H1 (cell line): ENCODE results near the gene PCDHGB7. TPM values are rescaled to one million over a fixed set of nuclear protein-coding genes. Genes with fewer than 3 reads are reported as not detected.

Source experiments
- CTCF ChIA-PET: fragments of 300-600 bp; sonication (Branson Sonifier 250); formaldehyde crosslinking; loops from one replicate; lab custom pipeline; 2021; ENCODE audit not compliant: partially characterized antibody; lab: Charles Lee
- POLR2A ChIA-PET: fragments of 300-600 bp; sonication (Branson Sonifier 250); formaldehyde crosslinking; loops from one replicate; lab custom pipeline; 2021; ENCODE audit warnings: inconsistent platforms; ENCODE audit not compliant: partially characterized antibody; lab: Charles Lee
- DNase-seq, 2 experiments: peaks; one replicate each; pipeline versions ENCODE4 v3.0.0 to v3.0.0-alpha.2; 2010 to 2022; ENCODE audit warnings: low spot score in 2 of 2, low read depth in 1 of 2, mixed read lengths in 1 of 2
- FAIRE-seq: peaks from 2 replicates; lab custom pipeline; 2011; peaks lifted over from hg19 to GRCh38; lab: Jason Lieb, UNC
- H2AFZ ChIP-seq: 2 replicates; pipeline ENCODE4 v1.8.1; 2012; ENCODE audit warnings: low read length, inconsistent platforms
- H2AK5ac ChIP-seq: 2 replicates; pipeline ENCODE4 v1.6.1; 2013; ENCODE audit warnings: low read depth, low read length
- H2BK120ac ChIP-seq: replicated peaks from 2 replicates; pipeline ENCODE3; 2013; ENCODE audit warnings: low read depth, low read length, inconsistent platforms
- H2BK12ac ChIP-seq: 2 replicates; pipeline ENCODE4 v1.6.1; 2013; ENCODE audit warnings: low read depth, low read length
- H2BK15ac ChIP-seq: 2 replicates; pipeline ENCODE4 v1.6.1; 2013; ENCODE audit warnings: low read length
- H2BK20ac ChIP-seq: 2 replicates; pipeline ENCODE4 v1.6.1; 2013; ENCODE audit warnings: low read length
- H2BK5ac ChIP-seq: 2 replicates; pipeline ENCODE4 v1.6.1; 2013; ENCODE audit warnings: low read depth, low read length
- H3K14ac ChIP-seq: 2 replicates; pipeline ENCODE4 v1.6.1; 2013; ENCODE audit warnings: inconsistent platforms; ENCODE audit not compliant: insufficient read length
- H3K18ac ChIP-seq: 2 replicates; pipeline ENCODE4 v1.6.1; 2013; ENCODE audit warnings: low read length; ENCODE audit errors: extremely low read depth
- H3K23ac ChIP-seq: 2 replicates; pipeline ENCODE4 v1.6.1; 2013; ENCODE audit warnings: inconsistent platforms; ENCODE audit not compliant: insufficient read length
- H3K23me2 ChIP-seq: 2 replicates; pipeline ENCODE4 v1.6.1; 2013; ENCODE audit warnings: low read depth, low read length
- H3K27ac ChIP-seq: 2 replicates; pipeline ENCODE4 v1.6.1; 2011; ENCODE audit warnings: low read depth, low read length, inconsistent platforms
- H3K27me3 ChIP-seq, 4 experiments: replicated peaks in 1 of 4; 1 replicate in 1 of 4; 2 replicates in 3 of 4; pipeline versions ENCODE4 v1.6.1 to v1.8.1; 2011 to 2013; ENCODE audit warnings: low read length in 3 of 4, mild to moderate bottlenecking in 3 of 4, inconsistent platforms in 2 of 4, mixed read lengths in 2 of 4, moderate library complexity in 1 of 4; ENCODE audit not compliant: control insufficient read depth in 3 of 4, insufficient read depth in 3 of 4; ENCODE audit errors: extremely low read depth in 1 of 4
- H3K36me3 ChIP-seq, 4 experiments: 2 replicates each; pipeline versions ENCODE4 v1.6.1 to v1.8.1; 2011 to 2013; ENCODE audit warnings: mild to moderate bottlenecking in 4 of 4, low read length in 3 of 4, moderate library complexity in 2 of 4, control low read depth in 1 of 4, inconsistent platforms in 1 of 4; ENCODE audit not compliant: insufficient read depth in 4 of 4, control insufficient read depth in 2 of 4
- H3K4ac ChIP-seq: replicated peaks from 2 replicates; pipeline ENCODE3; 2013; ENCODE audit warnings: low read length, low read depth, mixed read lengths, inconsistent platforms; ENCODE audit not compliant: insufficient read length
- H3K4me1 ChIP-seq, 4 experiments: replicated peaks in 1 of 4; 1 replicate in 1 of 4; 2 replicates in 3 of 4; pipeline versions ENCODE4 v1.6.1 to v1.8.1; 2011 to 2013; ENCODE audit warnings: low read length in 3 of 4, inconsistent platforms in 2 of 4, mixed read lengths in 1 of 4; ENCODE audit not compliant: insufficient read depth in 4 of 4, control insufficient read depth in 3 of 4
- H3K4me2 ChIP-seq, 2 experiments: 2 replicates each; pipeline versions ENCODE4 v1.6.1 to v1.8.1; 2011 to 2013; ENCODE audit warnings: low read depth in 2 of 2, low read length in 2 of 2, control low read depth in 1 of 2, inconsistent platforms in 1 of 2, mild to moderate bottlenecking in 1 of 2; ENCODE audit not compliant: insufficient read depth in 1 of 2
- H3K4me3 ChIP-seq, 4 experiments: fragments of 200-600, 300-600 bp in 1 of 4; sonication (generic), shearing (Covaris generic), sonication (Bioruptor Twin) in 1 of 4; 2 replicates each; pipeline versions ENCODE4 v1.5.1 to v1.8.1; 2011 to 2016; ENCODE audit warnings: low read length in 4 of 4, low read depth in 3 of 4, control low read depth in 2 of 4, inconsistent platforms in 2 of 4, mild to moderate bottlenecking in 2 of 4, mixed read lengths in 1 of 4, moderate library complexity in 1 of 4; ENCODE audit not compliant: insufficient read depth in 2 of 4; ENCODE audit errors: extremely low read depth in 1 of 4
- H3K56ac ChIP-seq: replicated peaks from 2 replicates; pipeline ENCODE3; 2013; ENCODE audit warnings: low read depth, mild to moderate bottlenecking, mixed read lengths, low read length, inconsistent platforms; ENCODE audit not compliant: insufficient read length
- H3K79me1 ChIP-seq: 2 replicates; pipeline ENCODE4 v1.6.1; 2013; ENCODE audit warnings: low read depth, low read length, control low read depth
- H3K79me2 ChIP-seq, 2 experiments: 2 replicates each; pipeline versions ENCODE4 v1.6.1 to v1.8.1; 2012 to 2013; ENCODE audit warnings: low read length in 2 of 2, mild to moderate bottlenecking in 2 of 2, inconsistent platforms in 1 of 2; ENCODE audit not compliant: insufficient read depth in 2 of 2, control insufficient read depth in 1 of 2
- H3K9ac ChIP-seq, 4 experiments: replicated peaks in 1 of 4; 1 replicate in 1 of 4; 2 replicates in 3 of 4; pipeline versions ENCODE4 v1.6.1 to v1.8.1; 2011 to 2013; ENCODE audit warnings: low read depth in 3 of 4, low read length in 3 of 4, control low read depth in 2 of 4, mild to moderate bottlenecking in 2 of 4, moderate library complexity in 2 of 4, inconsistent platforms in 1 of 4; ENCODE audit errors: extremely low read depth in 1 of 4
- H3K9me3 ChIP-seq, 2 experiments: 2 replicates each; pipeline versions ENCODE4 v1.6.1 to v1.8.1; 2012 to 2013; ENCODE audit warnings: mild to moderate bottlenecking in 2 of 2, moderate library complexity in 2 of 2, control low read depth in 1 of 2, inconsistent platforms in 1 of 2, low read depth in 1 of 2, low read length in 1 of 2, mixed read lengths in 1 of 2; ENCODE audit not compliant: insufficient read depth in 2 of 2
- H4K20me1 ChIP-seq, 2 experiments: replicated peaks in 1 of 2; 2 replicates each; pipeline versions ENCODE3 to v1.8.1; 2011 to 2013; ENCODE audit warnings: inconsistent platforms in 2 of 2, low read length in 2 of 2, mild to moderate bottlenecking in 1 of 2; ENCODE audit not compliant: insufficient read depth in 2 of 2, control insufficient read depth in 1 of 2
- H4K5ac ChIP-seq: 2 replicates; pipeline ENCODE4 v1.6.1; 2013; ENCODE audit warnings: low read length, low read depth, mixed read lengths, inconsistent platforms; ENCODE audit not compliant: insufficient read length
- H4K8ac ChIP-seq: 2 replicates; pipeline ENCODE4 v1.8.0; 2013; ENCODE audit warnings: mild to moderate bottlenecking, moderate library complexity, low read length, inconsistent platforms; ENCODE audit not compliant: insufficient read depth; ENCODE audit errors: extremely low read depth
- H4K91ac ChIP-seq: replicated peaks from 2 replicates; pipeline ENCODE3; 2013; ENCODE audit warnings: low read length, mixed read lengths, inconsistent platforms; ENCODE audit not compliant: insufficient read length
- ASH2L ChIP-seq: fragments of 200-600, 300-600 bp; sonication (generic); IDR thresholded peaks from one replicate; pipeline ENCODE4 v1.7.1; 2017; ENCODE audit warnings: low read length
- BACH1 ChIP-seq: IDR thresholded peaks from 2 replicates; pipeline ENCODE4 v1.6.1; 2012; ENCODE audit warnings: low read length, improper control_type of control experiment
- BRCA1 ChIP-seq: IDR thresholded peaks from 2 replicates; pipeline ENCODE4 v1.6.1; 2012; ENCODE audit warnings: low read depth, low read length, improper control_type of control experiment
- CBX8 ChIP-seq: fragments of 300-800, 300-1000 bp; sonication (generic); IDR thresholded peaks from 2 replicates; pipeline ENCODE4 v1.7.1; 2016; ENCODE audit warnings: low read depth, low read length, borderline replicate concordance
- CEBPB ChIP-seq: IDR thresholded peaks from 2 replicates; pipeline ENCODE4 v1.6.1; 2012; ENCODE audit warnings: low read depth, low read length
- EZH2 ChIP-seq: fragments of 200-600 bp; sonication (generic); IDR thresholded peaks from 2 replicates; pipeline ENCODE4 v1.7.1; 2012; ENCODE audit warnings: low read depth, mild to moderate bottlenecking, moderate library complexity, low read length, inconsistent platforms; ENCODE audit not compliant: severe bottlenecking
- KDM1A ChIP-seq: fragments of 200-600, 300-600 bp; sonication (generic); IDR thresholded peaks from 2 replicates; pipeline ENCODE4 v1.7.1; 2016; ENCODE audit warnings: mild to moderate bottlenecking, low read length, borderline replicate concordance
- KDM4A ChIP-seq: IDR thresholded peaks from one replicate; pipeline ENCODE4 v1.7.1; 2012; ENCODE audit warnings: low read depth, mild to moderate bottlenecking, moderate library complexity, low read length, inconsistent platforms; ENCODE audit not compliant: severe bottlenecking
- PHF8 ChIP-seq: fragments of 200-600 bp; sonication (generic); conservative IDR thresholded peaks from 2 replicates; pipeline ENCODE4 v1.7.1; 2012; ENCODE audit warnings: low read depth, mild to moderate bottlenecking, inconsistent platforms, low read length, moderate library complexity
- POU5F1 ChIP-seq: IDR thresholded peaks from 2 replicates; pipeline ENCODE4 v1.6.1; 2011; ENCODE audit warnings: low read depth, mild to moderate bottlenecking, low read length, moderate library complexity
- RAD21 ChIP-seq, 2 experiments: IDR thresholded peaks in 1 of 2; conservative IDR thresholded peaks in 1 of 2; 2 replicates each; pipeline ENCODE4 v1.6.1; 2011; ENCODE audit warnings: low read depth in 2 of 2, low read length in 2 of 2, improper control_type of control experiment in 1 of 2, inconsistent platforms in 1 of 2, mild to moderate bottlenecking in 1 of 2, moderate library complexity in 1 of 2
- RBBP5 ChIP-seq: IDR thresholded peaks from 2 replicates; pipeline ENCODE4 v1.7.1; 2012; ENCODE audit warnings: low read depth, mild to moderate bottlenecking, inconsistent platforms, low read length, moderate library complexity, borderline replicate concordance
- RFX5 ChIP-seq: IDR thresholded peaks from 2 replicates; pipeline ENCODE4 v1.6.1; 2011; ENCODE audit warnings: low read depth, low read length, improper control_type of control experiment, borderline replicate concordance
- SIX5 ChIP-seq: IDR thresholded peaks from 2 replicates; pipeline ENCODE4 v1.6.1; 2011; ENCODE audit warnings: mild to moderate bottlenecking, low read depth, low read length
- TAF7 ChIP-seq: optimal IDR thresholded peaks from 2 replicates; pipeline ENCODE3; 2011; ENCODE audit warnings: low read depth, mild to moderate bottlenecking, inconsistent platforms, low read length, moderate library complexity, borderline replicate concordance
- WGBS, 2 experiments: shearing (Covaris generic) in 1 of 2; methylation state at CpG; one replicate each; pipeline versions ENCODE4 v1.1.6 to v1.1.7; 2013 to 2015; ENCODE audit warnings: low lambda C conversion rate in 2 of 2, mixed read lengths in 2 of 2, inconsistent platforms in 1 of 2, low coverage in 1 of 2, missing lambda C conversion rate in 1 of 2; ENCODE audit not compliant: insufficient replicate concordance in 2 of 2, insufficient coverage in 1 of 2, insufficient read length in 1 of 2; ENCODE audit errors: extremely low coverage in 1 of 2, missing lambda C conversion rate in 1 of 2; 5-methylcytosine and 5-hydroxymethylcytosine counted together
- polyA plus RNA-seq, 7 experiments: library from polyadenylated mRNA; depleted of rRNA in 3 of 7; stranded (reverse) in 5 of 7; unstranded in 2 of 7; fragments of >200 nt in 5 of 7; fragments of 200-250 nt in 2 of 7; gene quantifications; 1 replicate in 5 of 7; 2 replicates in 1 of 7; 4 replicates in 1 of 7; pipeline versions ENCODE4 v1.2.1 to v1.2.3, GENCODE V29; 2011 to 2013; ENCODE audit warnings: missing spikeins in 2 of 7, mixed read lengths in 2 of 7
- total RNA-seq: library from RNA; stranded (reverse); fragmentation: NEBNext Ultra II Directional; extraction: Animal tissue kit (Norgen Biotek cat#: 25700); gene quantifications from 2 replicates; pipeline ENCODE4 v1.2.1, GENCODE V29; 2021

Gene PCDHGB7
- total and polyA plus RNA-seq, 2 of the 8 experiments (the other 6 are each of a cell fraction or from before 2014, with no cell fraction given), result 4.1 to 9.5 TPM

DNA sequence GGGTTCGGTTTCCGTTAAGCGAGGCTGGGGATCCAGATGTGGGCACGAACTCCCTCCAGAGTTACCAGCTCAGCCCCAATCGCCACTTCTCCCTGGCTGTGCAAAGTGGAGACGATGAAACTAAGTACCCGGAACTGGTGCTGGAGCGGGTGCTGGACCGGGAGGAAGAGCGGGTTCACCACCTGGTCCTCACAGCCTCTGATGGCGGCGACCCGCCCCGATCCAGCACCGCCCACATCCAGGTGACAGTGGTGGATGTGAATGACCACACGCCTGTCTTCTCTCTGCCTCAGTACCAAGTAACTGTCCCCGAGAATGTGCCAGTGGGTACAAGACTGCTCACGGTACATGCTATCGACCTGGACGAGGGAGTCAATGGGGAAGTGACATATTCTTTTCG, 34.1 kb upstream of the PCDHGB7 start:
- Histone ChIP-seq H3K14ac (no peak overlapping the region), H3K4me1 (no peaks in the 10 kb centered on the region), H3K9ac (no peak overlapping the region), H3K4me3 (no peak overlapping the region), H2AK5ac (no peak overlapping the region), H2BK20ac (no peak overlapping the region), H3K36me3 (peaks cover 0 to under 1% (median 0%) of the 10 kb centered on the region in 4 experiments; a peak in 2 of 8 replicates), H3K27ac (no peak overlapping the region), H3K79me2 (no peaks in the 10 kb centered on the region), H2BK12ac (no peak overlapping the region), H3K23ac (no peak overlapping the region), H4K5ac (no peak overlapping the region), H4K20me1 (no peaks in the 10 kb centered on the region), H3K79me1 (no peaks in the 10 kb centered on the region), H2BK5ac (no peak overlapping the region), H2BK120ac (no peak overlapping the region), H3K56ac (no peak overlapping the region), H2AFZ (no peak overlapping the region), H3K27me3 (no peaks in the 10 kb centered on the region; a peak in 1 of 7 replicates), H3K18ac (no peak overlapping the region), H3K23me2 (no peaks in the 10 kb centered on the region; the same call in 1 of the 2 replicates), H2BK15ac (no peak overlapping the region), H4K8ac (no peak overlapping the region), H3K4me2 (no peak overlapping the region), H3K9me3 (peaks cover 24 to 27% of the 10 kb centered on the region in 2 experiments), H3K4ac (no peak overlapping the region), H4K91ac (no peak overlapping the region)
- CTCF ChIA-PET, result interaction anchor here (0.7 to 1.0 kb wide), 3 partner anchors 28 to 160 kb away, joined by 3 to 4 read pairs (median 3); partner anchors contain the start of gene PCDHB14
- TF ChIP-seq CEBPB (no peak), RFX5 (no peak), POU5F1 (no peak), KDM1A (no peak), BRCA1 (no peak), ASH2L (no peak), SIX5 (no peak), BACH1 (no peak), CBX8 (no peak), RBBP5 (no peak), EZH2 (no peak), RAD21 (IDR thresholded peaks at IDR 0.05 in 1 of 2, conservative IDR thresholded peaks at IDR 0.05 in 1 of 2; ENCODE audit: low read depth in 2 of 2, low read length in 2 of 2) (no peak), PHF8 (no peak), KDM4A (no peak), TAF7 (no peak)
- 95% methylated on average over 21 of the region's 21 CpGs; no CpG with 5 or more reads in 1 of the 2 experiments for WGBS, 2 experiments
- POLR2A ChIA-PET, result no interaction called here
- FAIRE-seq (no peak), DNase-seq (no peak)
